Measurements from ENCODE around the gene TAS1R2.
"Not testable (repeated sequence)": the region's sequence is repeated elsewhere in the genome, so short reads cannot be mapped to it uniquely, and the experiment has no call there.

The TAS1R2 gene

DNA sequence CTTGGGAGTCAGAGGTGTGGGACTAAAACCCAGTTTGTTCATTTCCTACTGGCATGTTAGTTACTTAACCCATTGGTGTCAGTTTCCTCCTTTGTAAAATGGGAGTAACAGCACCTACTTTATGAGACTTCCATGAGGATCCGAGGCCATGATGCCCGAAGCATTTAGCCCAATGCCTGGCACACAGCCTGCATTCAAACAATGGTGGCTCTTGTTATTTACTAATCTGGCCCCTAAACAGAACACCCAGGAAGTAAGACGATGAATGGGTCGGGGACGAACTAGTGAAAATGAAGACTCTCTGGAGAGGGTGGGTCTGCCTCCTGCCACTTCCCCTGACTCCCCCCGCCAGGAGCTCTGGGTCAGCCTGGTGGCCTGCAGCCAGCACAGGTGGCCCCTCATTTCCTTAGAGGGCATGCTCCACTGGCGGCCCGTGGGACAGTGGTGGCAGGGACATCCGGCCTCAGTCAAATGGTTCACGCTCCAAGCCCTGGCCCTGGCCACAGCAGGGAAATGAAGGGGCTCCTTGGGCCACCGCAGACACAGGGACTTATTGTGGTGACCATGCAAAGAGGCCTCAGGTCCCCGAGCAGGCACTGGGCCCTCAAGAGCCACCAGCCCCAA is 9.5 kb upstream of the TAS1R2 start:
- DNase-seq (ENCODE audit: low read depth), result no peak

DNA sequence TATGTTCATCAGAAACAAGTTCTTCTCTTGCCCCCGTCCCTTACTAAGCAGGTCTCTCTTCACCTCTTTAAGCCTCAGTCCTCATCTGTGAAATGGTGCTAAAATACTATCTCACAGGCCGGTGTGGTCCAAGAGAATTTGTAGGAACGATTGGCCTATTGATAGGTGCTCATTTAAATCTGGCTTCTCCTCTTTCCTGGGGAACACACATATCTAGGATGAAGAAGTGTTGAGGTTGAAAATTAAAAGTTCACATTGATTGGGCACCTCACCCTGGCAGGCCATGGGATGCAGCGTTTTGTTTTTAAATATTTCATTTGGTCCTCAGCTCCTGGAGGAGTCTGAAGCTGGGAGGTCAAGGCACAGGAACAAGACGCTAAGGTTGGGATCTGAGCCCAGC is 8.9 kb upstream of the TAS1R2 start:
- no peak for DNase-seq (ENCODE audit: low read depth)

DNA sequence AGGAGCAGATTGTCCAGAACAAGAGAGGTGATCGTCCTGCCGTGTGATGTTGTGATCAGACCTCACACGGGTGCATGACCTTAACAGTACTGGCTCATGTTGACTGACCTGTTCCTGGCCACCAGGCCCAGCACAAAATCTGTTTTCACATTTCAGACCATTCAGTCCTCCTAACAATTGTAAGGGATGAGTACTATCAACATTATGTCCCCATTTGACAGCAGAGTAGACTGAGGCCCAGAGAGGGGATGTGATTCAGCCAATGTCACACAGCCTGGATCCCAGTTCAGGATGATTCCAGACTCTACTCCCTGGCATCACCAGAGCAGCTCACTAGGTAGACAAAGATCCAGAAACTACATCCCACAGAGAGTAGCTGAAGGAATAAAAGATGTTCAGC is 7.4 kb upstream of the TAS1R2 start:
- DNase-seq (ENCODE audit: low read depth), result no peak

DNA sequence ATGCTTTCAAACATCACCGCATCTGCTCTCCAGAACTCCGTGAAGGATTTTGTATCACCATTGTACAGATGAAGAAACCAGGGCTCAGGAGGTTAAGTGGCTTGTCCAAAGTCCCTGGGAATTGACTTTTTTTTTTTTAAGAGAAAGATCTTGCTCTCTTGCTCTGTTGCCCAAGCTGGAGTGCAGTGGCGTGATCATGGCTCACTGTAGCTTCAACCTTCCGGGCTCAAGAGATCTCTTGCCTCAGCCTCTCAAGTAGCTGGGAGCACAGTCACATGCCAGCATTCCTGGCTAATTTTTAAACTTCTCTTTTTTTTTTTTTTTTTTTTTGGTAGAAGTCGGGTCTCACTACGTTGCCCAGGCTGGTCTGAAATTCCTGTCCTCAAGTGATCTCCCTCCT is 6.9 kb upstream of the TAS1R2 start:
- DNase-seq (ENCODE audit: low read depth), result no peak

DNA sequence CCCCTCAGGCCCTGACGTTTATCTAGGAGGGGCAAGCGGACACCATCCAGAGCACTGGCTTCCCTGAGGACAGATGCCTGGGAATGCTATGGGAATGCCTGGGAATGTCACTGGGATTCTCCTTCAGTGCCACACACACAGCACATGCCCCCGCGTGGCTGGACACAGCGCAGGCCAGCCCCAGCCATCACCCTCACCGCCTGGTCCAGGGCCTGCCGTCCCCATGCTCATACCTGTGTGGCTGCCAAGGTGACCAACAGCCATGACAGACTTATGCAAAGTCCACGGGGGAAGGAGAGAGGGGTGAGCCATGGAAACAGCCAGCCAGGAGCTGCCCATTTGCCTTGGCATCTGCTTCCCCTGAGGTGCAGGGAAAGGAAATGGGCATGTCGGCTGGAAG is 5.7 kb upstream of the TAS1R2 start:
- no peak for DNase-seq (ENCODE audit: low read depth)

DNA sequence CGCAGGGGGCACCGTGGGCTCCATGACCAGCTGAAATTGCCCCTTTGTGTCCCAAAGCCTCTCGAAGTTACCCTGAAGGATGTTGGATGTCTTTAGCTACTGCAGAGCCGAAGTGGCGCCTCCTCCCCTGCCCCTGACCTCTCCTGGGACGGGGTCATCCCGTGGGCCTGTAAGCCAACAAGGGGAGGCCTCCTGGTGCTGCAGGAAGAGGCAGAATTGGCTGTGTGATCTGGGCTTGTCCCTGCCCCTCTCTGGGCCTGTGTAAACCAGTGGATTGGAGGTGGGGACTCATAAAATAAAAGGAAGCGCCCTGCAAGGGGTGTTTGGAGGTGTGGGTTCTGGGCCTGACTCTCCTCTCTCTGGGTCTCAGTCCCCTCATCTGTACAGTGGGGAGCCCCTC is 2.1 kb upstream of the TAS1R2 start:
- no peak for DNase-seq (ENCODE audit: low read depth)

DNA sequence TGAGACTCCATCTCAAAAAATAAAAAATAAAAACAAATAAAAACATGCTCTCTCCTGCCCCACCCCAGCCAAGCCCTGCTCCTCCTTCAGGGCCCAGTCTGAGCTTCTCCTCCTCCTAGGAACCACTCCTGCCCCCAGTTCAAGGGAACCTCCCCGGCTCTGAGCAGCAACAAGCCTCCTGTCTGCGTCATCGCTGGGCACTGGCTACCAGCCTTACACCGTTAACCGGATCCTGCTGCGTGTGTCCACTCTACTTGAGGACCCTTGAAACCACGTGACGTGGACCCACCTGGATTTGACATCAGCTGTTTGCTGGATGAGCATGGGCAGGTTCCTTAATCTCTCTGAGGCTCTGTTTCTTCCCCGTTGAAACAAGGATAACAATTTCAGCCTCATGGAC is 1.6 kb upstream of the TAS1R2 start:
- no peak for DNase-seq (ENCODE audit: low read depth)

DNA sequence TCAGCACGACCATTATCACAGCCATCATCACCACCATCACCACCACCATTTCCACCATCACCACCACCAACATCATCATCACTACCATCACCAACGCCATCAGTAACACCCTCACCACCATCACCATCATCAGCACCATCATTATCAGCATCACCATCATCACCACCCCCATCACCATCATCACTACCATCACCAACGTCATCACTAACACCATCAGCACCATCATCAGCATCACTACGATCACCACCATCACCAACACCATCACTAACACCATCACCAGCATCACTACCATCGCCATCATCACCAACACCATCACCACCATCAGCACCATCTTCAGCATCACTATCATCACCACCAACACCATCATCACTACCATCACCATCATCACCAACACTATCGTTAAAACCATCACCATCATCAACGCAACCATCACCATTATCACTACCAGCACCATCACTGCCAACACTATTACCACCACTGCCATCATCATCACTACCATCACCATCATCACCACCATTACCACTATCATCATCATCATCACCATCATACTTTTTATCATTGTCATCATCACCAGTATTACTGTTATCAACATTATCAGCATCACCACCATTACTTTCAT is 1.3 kb downstream of the TAS1R2 start:
- no peak for DNase-seq (ENCODE audit: low read depth)

DNA sequence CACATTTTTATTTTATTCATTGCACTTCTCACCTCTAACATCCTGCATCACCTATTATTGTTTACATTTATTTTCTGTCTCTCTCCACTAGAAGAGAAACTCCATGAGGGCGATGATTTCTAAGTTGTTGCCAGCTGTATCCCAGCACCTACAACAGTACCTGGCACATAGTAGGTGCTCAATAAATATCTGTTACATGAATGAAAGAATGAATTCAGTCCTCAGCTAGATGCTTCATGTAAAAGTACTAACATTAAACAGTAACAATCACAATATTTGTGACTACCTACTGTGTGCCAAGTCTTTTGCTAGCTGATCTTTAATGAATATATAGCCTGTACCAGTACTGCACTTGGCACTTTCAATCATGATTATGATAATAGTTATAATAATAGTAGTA is 3.0 kb downstream of the TAS1R2 start:
- no peak for DNase-seq (ENCODE audit: low read depth)

DNA sequence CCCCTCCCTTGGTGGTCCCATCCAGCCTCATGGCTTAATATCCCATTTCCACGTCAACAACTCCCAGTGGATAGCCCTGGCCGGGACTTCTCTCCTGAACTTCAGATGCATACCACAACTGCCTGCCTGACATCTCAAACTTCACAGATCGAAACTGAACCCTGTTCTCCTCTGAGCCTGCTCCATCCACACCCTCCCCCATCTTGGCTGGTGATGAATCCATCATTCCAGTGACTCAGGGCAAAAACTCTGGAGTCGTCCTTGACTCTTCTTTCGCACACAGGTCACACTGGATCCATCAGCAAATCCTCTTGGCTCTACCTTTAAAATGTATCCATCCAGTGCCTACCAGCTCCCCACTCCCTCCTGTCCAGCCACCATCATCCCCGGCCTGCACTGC is 3.9 kb downstream of the TAS1R2 start:
- no peak for DNase-seq (ENCODE audit: low read depth)

DNA sequence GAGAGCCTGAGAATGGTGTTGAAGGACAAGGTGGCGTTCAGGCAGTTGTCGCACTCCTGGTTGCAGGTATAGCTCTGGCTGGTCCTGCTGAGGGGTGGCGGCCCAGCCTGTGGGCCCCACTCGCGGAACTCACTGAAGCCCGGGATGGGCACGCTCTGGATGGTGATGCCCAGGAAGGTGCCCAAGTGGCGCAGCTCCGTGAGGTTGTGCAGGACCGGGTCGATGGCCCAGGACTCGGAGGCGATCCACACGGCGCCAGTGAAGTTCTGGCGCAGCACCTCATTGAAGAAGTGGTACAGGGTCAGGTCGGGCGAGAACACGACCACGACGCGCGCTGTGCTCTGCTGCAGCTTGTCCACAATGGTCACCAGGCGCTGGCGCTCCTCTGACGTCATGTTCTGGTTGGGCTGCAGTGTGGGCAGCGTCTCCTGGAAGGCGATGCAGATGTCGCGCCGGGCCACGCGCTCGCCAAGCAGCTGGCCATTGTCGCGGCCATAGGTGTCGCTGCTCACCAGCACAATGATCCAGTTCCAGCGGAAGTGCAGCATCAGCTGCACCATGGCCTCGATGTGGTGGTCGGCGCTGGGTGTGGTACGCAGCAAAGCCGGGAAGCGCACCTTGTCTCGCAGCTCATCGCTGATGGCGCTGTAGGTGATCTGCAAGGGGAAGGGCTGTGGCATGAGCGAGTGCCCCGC is 5.0 kb downstream of the TAS1R2 start:
- no peak for DNase-seq (ENCODE audit: low read depth)

DNA sequence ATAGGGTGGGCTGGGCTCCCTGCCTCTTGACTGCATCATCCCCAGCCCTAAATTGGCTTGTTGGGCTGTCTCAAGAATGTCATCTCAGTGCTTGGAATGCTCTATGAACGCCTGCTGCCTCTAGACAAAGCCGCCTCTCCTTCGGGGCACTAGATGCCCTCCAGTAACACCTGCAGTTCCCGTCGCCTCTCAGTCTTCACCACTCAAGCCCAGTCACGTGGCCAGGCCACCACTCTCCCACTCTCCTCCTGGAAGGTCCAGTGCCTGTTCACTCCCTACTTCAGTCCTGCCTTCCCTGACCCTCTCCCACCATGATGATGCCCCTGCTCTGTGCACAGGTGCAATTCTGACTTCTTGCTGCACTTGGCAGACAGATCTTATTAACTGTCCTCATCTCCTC is 7.0 kb downstream of the TAS1R2 start:
- no peak for DNase-seq (ENCODE audit: low read depth)

DNA sequence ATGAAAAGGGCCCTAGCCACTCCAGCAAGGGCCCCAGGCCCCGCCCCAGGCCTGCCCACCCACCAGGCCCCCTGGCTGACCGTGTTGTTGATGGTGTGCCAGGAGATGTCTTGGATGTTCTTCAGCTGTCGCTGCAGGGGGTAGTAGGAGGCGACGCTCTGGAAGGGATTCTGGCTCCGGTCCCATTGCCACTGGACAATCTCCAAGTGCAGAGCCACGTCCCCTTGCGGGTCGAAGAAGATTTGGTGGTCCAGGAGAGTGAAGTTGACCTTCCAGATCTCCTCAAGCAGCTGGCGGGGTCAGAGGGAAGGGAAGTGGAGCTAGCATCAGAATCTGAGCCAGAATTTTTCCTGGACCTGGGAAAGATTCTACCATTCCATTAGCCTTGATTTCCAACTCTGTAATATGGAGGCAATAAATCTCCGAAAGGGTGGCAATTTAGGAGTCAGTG is 10.2 kb downstream of the TAS1R2 start:
- DNase-seq (ENCODE audit: low read depth), result no peak

DNA sequence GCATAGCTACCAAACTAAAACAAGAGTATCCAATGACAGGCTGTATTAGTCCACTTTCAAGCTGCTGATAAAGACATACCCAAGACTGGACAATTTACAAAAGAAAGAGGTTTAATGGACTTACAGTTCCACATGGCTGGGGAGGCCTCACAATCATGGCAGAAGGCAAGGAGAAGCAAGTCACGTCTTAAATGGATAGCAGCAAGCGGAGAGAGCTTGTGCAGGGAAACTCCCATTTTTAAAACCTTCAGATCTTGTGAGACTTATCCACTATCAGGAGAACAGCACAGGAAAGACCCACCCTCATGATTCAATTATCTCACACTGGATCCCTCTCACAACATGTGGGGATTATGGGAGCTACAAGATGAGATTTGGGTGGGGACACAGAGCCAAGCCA is 11.7 kb downstream of the TAS1R2 start:
- DNase-seq (ENCODE audit: low read depth), result not testable (repeated sequence)

DNA sequence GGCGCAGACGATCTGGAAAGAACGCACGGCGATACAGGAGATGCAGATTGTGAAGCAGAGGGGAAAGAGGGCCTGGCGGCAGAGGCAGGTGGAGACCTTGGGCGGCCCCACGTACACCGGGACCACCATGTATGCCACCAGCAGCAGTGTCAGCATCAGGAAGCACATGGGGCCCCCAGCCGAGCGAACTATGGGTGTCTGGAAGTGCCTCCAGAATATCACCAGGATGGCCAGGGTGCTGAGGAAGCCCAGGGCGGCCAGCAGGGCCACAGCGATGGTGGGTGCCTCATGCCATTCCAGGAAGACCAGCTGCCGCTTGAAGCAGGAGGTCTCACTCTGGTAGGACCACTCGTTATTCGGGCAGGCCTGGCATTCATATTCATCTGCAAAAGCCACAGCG is 19.3 kb downstream of the TAS1R2 start:
- no peak for DNase-seq (ENCODE audit: low read depth)

DNA sequence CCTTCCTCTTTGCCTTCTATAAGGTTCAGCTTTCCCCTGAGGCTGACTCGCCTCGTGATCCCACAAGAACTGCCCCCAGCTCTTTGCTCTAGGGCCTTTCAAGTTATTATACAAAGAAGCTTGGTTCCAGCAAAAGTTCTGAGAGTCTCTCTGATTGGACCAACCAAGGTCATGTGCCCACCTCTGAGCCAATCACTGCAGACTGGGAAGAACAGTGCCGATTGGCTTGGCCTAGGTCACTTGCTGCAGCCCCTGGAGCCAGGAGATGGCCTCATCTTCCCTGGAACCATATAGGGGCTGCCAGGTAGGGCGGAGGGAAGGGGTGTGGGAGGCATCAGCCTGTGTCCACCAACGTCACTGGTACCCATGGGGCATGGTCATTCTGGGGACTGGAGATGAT is 22.8 kb downstream of the TAS1R2 start:
- DNase-seq (ENCODE audit: low read depth), result no peak

DNA sequence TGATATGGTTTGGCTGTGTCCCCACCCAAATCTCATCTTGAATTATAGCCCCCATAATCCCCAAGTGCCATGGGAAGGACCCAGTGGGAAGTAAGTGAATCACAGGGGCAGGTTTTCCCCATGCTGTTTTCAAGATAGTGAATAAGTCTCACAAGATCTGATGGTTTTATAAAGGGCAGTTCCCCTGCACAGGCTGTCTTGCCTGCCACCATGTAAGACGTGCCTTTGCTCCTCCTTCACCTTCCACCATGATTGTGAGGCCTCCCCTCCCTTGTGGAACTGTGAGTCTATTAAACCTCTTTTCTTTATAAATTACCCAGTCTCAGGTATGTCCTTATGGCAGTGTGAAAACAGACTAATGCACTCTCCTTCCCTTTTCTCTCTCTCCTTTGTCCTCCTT is 27.1 kb downstream of the TAS1R2 start:
- not testable (repeated sequence) for DNase-seq (ENCODE audit: low read depth)

DNA sequence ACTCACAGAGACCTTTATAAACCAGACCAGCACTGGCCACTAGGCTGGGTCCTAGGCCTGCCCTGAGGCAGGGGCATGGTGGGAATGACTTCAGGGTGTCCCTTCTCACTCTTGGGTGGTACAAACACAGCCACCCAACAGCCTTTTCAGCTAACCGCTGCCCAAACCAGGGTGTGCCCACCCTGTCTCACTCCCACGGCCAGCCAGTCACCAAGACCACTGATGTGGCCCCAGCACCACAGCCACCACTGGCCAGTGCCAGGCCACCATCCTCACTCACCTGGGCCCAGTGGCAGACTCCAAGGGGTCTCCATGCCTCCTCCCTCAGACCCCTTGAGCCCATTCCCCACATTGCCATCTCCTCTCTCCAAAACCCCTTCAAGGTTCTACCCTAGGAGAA is 27.8 kb downstream of the TAS1R2 start:
- DNase-seq (ENCODE audit: low read depth), result no peak

DNA sequence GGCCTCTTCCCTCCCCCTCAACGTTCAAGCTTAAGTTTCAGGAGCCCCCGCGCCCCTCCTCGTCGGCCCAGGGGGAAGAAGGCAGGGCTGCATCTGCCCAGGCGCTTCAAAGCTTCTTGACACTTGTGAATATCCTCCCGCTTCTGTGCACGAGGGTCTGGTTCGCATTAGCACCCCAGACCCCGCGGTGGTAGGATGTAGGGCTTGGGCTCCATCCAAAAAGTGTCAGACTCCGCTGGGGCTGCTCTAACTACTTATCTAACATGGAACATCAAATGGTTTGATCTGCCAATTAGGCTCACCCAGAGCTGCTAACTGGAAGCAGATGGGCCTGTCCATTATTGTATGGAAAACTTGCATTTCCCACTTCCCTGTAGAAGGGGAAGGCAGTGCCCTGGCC is 28.9 kb downstream of the TAS1R2 start:
- DNase-seq (ENCODE audit: low read depth), result no peak

DNA sequence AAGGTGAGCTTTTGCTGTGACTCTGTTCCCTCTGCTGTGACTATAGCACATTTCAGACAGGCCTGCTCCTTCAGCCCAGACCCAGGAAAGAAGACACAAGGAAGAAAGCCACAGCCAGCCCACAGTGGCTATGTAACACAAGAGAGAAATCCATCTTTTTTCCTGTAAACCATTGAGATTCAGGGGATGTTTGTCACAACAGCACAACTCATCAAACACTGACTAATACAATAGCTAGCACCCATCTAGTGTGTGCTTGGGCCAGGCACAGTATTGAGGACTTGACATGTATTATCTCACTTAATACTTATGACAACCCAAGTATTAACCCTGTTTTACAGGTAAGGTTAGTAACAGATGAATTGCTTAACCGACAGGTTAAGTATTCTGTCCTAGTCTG is 29.8 kb downstream of the TAS1R2 start:
- no peak for DNase-seq (ENCODE audit: low read depth)

DNA sequence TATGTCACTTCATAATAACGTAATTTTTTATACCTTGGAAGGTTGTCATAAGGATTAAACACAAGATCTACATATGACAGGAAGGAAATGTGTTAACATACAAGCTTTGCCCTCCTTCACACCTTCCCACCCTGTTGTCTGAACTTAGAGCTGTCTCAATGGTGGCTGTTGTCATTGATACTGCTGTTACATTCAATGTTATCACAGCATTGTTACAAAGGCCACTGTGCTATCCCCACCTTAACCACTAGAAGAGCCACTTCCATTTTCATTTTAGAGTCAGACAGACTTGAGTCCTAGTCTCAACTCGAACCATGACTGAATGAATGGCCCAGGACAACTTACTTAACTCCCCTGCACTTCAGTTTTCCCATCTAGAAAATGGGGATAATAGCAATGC is 31.2 kb downstream of the TAS1R2 start:
- no peak for DNase-seq (ENCODE audit: low read depth)

DNA sequence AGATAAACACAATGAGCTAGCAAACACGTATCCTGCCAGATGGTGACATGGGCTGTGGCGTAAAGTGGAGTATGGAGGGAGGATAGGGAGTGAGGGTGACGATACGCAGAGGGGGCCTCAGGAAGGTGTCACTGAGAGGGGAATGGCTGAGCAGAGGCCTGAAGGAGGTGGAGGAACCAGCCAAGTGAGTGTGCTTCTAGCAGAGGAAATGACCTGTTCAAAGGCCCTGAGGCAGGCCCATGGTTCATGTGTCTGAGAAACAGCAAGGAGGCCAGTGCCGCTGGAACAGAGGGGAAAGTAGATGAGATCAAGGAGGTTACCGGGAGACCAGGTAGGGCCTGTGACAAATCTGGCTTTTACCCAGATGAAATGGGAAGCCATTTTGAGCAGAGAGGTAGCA is 36.0 kb downstream of the TAS1R2 start:
- no peak for DNase-seq (ENCODE audit: low read depth)

DNA sequence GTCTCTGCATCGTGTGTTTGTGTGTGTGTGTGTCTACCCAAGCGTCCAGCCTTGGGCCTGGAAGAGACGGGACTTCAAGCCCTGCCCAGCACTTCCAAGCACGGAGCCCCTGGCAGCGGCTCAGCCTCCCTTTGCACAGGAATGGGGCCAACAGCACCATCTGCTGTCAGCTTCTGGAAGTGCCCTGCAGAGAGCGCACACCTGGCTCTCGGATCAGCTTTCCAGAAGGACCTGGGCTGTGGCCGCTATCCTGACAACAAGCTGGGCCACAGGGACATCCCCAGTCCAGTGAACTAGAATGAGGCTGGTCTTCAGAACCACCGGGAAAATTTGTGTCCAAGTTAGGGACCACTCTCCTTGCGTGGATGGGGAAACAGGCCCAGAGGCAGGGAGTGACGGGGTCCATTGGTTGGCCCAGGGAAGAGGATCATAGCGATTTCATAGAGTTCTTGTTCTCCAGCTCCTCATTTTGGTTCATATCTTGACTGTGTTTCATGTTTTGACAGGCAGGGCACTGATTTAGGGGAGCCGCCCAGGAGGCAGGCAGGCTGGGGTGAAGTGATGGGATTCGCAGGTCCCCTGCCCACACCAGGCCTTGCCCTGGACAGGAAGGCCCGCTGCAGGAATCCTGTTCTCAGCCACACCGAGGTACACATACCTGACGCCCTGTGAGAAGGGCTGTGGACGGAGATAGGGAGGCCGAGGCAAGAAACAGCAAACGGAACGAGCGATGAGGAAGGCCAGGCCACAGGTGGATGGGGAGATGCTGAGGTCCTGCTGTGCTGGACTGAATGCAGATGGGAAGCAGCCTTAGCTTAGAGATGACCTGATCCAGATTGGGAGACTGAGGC is 38.4 kb downstream of the TAS1R2 start:
- DNase-seq (ENCODE audit: low read depth), result peak; percentile 54

All from activated T-cell treated with anti-CD3 and anti-CD28 coated beads for 24 hours (primary cell).